Tibial nerve (tissue), 3 donors: Measurements from ENCODE around the gene PNMA1.

ENCODE experiments used
- POLR2A ChIP-seq, 2 donors: fragments of 450-650 bp; IDR thresholded peaks; one replicate each; pipeline ENCODE4 v1.6.1; 2017; ENCODE audit warnings: antibody characterized with exemption in 2 of 2, mild to moderate bottlenecking in 2 of 2, moderate library complexity in 2 of 2
- TF ChIP-seq, protein P1 (sequence below), 5 experiments: fragments of 200-600 bp in 3 of 5; fragments of 450-650 bp in 2 of 5; sonication (generic) in 3 of 5; IDR thresholded peaks; one replicate each; pipeline ENCODE4 v1.5.1; 2016 to 2019; ENCODE audit warnings: antibody characterized with exemption in 5 of 5, mild to moderate bottlenecking in 3 of 5, moderate library complexity in 2 of 5

DNA sequence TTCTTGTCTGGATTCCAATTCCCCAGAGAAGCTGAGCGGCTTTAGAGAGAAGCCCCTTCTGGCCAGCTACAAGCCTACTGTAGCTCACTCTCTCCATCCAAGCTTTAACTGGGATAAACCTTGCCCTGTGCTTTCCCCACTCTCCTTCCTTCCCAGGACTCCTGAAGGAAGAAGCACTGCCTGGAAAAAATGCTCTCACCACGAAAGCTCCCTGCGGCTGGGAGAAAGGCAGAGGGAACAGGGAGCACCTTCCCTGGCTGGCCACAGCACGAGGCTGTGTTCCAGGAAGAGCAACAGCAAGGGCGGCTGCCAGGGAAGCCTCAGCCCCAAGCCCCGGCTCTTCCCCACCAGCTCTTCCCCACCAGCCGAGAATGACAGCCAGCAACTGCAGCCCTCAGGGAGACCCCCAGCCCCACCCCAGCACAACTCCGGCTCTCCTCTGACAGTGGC lies 40.8 kb upstream of the PNMA1 start:
- TF ChIP-seq, protein P1, sequence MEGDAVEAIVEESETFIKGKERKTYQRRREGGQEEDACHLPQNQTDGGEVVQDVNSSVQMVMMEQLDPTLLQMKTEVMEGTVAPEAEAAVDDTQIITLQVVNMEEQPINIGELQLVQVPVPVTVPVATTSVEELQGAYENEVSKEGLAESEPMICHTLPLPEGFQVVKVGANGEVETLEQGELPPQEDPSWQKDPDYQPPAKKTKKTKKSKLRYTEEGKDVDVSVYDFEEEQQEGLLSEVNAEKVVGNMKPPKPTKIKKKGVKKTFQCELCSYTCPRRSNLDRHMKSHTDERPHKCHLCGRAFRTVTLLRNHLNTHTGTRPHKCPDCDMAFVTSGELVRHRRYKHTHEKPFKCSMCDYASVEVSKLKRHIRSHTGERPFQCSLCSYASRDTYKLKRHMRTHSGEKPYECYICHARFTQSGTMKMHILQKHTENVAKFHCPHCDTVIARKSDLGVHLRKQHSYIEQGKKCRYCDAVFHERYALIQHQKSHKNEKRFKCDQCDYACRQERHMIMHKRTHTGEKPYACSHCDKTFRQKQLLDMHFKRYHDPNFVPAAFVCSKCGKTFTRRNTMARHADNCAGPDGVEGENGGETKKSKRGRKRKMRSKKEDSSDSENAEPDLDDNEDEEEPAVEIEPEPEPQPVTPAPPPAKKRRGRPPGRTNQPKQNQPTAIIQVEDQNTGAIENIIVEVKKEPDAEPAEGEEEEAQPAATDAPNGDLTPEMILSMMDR (IDR thresholded peaks at IDR 0.05): no peak
- TF ChIP-seq POLR2A (IDR thresholded peaks at IDR 0.05): no peak
